ENCODE measurements around the gene SIMC1. TPM values are rescaled to one million over a fixed set of nuclear protein-coding genes. Genes with fewer than 3 reads are reported as not detected.

SIMC1 gene
- total and polyA plus RNA-seq, 2 of the 4 experiments (the other 2 are of a cell fraction) = 8.2 to 11.7 TPM

DNA sequence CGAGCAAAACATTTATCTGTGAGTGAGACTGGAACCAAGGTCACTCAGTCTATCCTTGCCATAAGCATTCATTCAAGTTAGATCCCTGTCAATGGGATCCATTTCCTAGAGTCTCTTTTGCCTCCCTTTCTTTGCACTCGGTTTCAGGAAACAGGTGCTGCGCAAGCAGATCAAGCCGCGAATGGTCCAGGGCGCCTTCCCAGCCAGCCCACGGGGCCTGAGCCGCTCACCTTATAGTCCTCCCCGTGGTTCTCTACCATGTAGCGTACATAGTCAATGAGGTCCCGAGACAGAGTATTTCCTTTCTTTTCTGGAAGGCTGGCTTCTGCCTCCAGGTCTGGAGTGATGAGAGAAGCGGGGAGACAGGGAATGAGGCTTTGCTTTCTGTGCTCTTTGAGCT is 146.8 kb downstream of the SIMC1 start:
- intact Hi-C loops (cut with micrococcal nuclease) (no loop called here), dilution Hi-C loops (cut with HindIII; ENCODE audit: low sequenced_read_pairs, unreplicated experiment) (no loop called here), in situ Hi-C loops (cut with MboI; ENCODE audit: low sequenced_read_pairs) (no loop called here)
- H3K36me3 ChIP-seq (ENCODE audit: control insufficient read depth, insufficient read depth, low read length) = peaks cover 38% of the 10 kb centered on the region
- ATAC-seq (ENCODE audit: low read depth) (no peak), DNase-seq (no peak)
- ChIA-PET CTCF (no interaction called here), POLR2A (ENCODE audit: unreplicated experiment) (no interaction called here)
- H2BK20ac ChIP-seq (ENCODE audit: low read depth, low read length) = no peak overlapping the region
- no peak overlapping the region for H3K4me3 ChIP-seq (ENCODE audit: insufficient read depth, low read depth, low read length)
- peaks cover 3% of the 10 kb centered on the region; the same call in 1 of the 2 replicates for H4K20me1 ChIP-seq (ENCODE audit: insufficient read depth, low read length)
- H3K27me3 ChIP-seq (ENCODE audit: control insufficient read depth, insufficient read depth, low read length) = no peaks in the 10 kb centered on the region
- BruUV-seq (replicated peaks) = no TSS peak
- H4K91ac ChIP-seq (ENCODE audit: insufficient read depth, low read depth, low read length) = no peak overlapping the region
- no peak overlapping the region for H3K14ac ChIP-seq (replicated peaks; ENCODE audit: low read depth, low read length)
- no peaks in the 10 kb centered on the region; the same call in 1 of the 2 replicates for H3K9me1 ChIP-seq (ENCODE audit: insufficient read depth, low read length)
- H3K23ac ChIP-seq (ENCODE audit: low read depth, low read length) = no peak overlapping the region
- H3K4ac ChIP-seq (ENCODE audit: low read depth, low read length) = no peak overlapping the region
- no peak overlapping the region for H2AK9ac ChIP-seq (replicated peaks; ENCODE audit: low read depth, low read length, poor library complexity)
- H3K9me3 ChIP-seq (ENCODE audit: control insufficient read depth, insufficient read depth, low read length) = no peaks in the 10 kb centered on the region
- H2AFZ ChIP-seq (replicated peaks; ENCODE audit: low read length, poor library complexity) = no peak overlapping the region
- no peak overlapping the region for H3K4me2 ChIP-seq (ENCODE audit: low read depth, low read length)
- no peak overlapping the region for H4K8ac ChIP-seq (ENCODE audit: low read depth in 2 of 2, low read length in 2 of 2)
- 96% methylated on average over 5 of the region's 12 CpGs; no CpG with 5 or more reads in 1 of the 2 experiments for WGBS, 2 experiments (ENCODE audit: extremely low coverage in 2 of 2, insufficient read length in 1 of 2)
- no peak overlapping the region for H2BK120ac ChIP-seq (ENCODE audit: low read depth, low read length)
- H2BK5ac ChIP-seq (ENCODE audit: low read depth, low read length, poor library complexity, severe bottlenecking) = no peak overlapping the region
- no peak overlapping the region for H3K9ac ChIP-seq (ENCODE audit: low read depth, low read length)
- H3K18ac ChIP-seq (ENCODE audit: low read depth, low read length) = no peak overlapping the region
- no peak overlapping the region for H3K56ac ChIP-seq (ENCODE audit: extremely low read depth, insufficient read depth, low read length)
- no peak overlapping the region for H2AK5ac ChIP-seq (ENCODE audit: low read depth, low read length)
- H2BK15ac ChIP-seq (ENCODE audit: low read depth, low read length) = no peak overlapping the region
- H3K27ac ChIP-seq (ENCODE audit: insufficient read depth, low read length) = no peak overlapping the region
- H3K79me1 ChIP-seq (ENCODE audit: low read depth in 1 of 2, low read length in 2 of 2) = peaks cover 13 to 38% of the 10 kb centered on the region in 2 experiments; a peak in 3 of 4 replicates
- no peak overlapping the region for H4K5ac ChIP-seq (ENCODE audit: low read depth, low read length)
- no peak for TF ChIP-seq ELK1 (IDR thresholded peaks at IDR 0.05; ENCODE audit: borderline replicate concordance, low read depth, low read length)
- TF ChIP-seq CTCF (conservative IDR thresholded peaks at IDR 0.05; ENCODE audit: low read depth, low read length) = no peak
- TF ChIP-seq BHLHE40 (IDR thresholded peaks at IDR 0.05; ENCODE audit: low read depth, low read length) = no peak
- TF ChIP-seq CHD1 (IDR thresholded peaks at IDR 0.05; ENCODE audit: low read depth, low read length) = no peak
- no peak for TF ChIP-seq CEBPB (IDR thresholded peaks at IDR 0.05; ENCODE audit: low read depth, low read length)
- no peak for TF ChIP-seq MAZ (IDR thresholded peaks at IDR 0.05; ENCODE audit: borderline replicate concordance, low read depth, low read length)
- TF ChIP-seq RCOR1 (IDR thresholded peaks at IDR 0.05; ENCODE audit: insufficient replicate concordance, low read length) = no peak
- TF ChIP-seq MAFK (IDR thresholded peaks at IDR 0.05; ENCODE audit: low read depth, low read length) = no peak
- TF ChIP-seq NFE2L2 (IDR thresholded peaks at IDR 0.05; ENCODE audit: low read depth, low read length) = no peak
- no peak for TF ChIP-seq RFX5 (IDR thresholded peaks at IDR 0.05; ENCODE audit: low read depth, low read length)
- no peak for TF ChIP-seq FOS (IDR thresholded peaks at IDR 0.05; ENCODE audit: low read depth, low read length)
- no peak for TF ChIP-seq USF2 (IDR thresholded peaks at IDR 0.05; ENCODE audit: low read depth, low read length)
- no peak for TF ChIP-seq RAD21 (IDR thresholded peaks at IDR 0.05; ENCODE audit: low read length)
- no peak for TF ChIP-seq SMC3 (IDR thresholded peaks at IDR 0.05; ENCODE audit: low read depth, low read length)
- TF ChIP-seq MXI1 (IDR thresholded peaks at IDR 0.05; ENCODE audit: borderline replicate concordance, low read depth, low read length) = no peak
- no peak for TF ChIP-seq POLR2A (IDR thresholded peaks at IDR 0.05; ENCODE audit: low read depth, low read length)
- H3K4me1 ChIP-seq (ENCODE audit: control insufficient read depth, insufficient read depth, low read length) = no peaks in the 10 kb centered on the region

Measured in IMR-90 (cell line).